Neural crest cell (in vitro differentiated cells): ENCODE data around the gene GIGYF2. TPM values are rescaled to one million over a fixed set of nuclear protein-coding genes. Genes with fewer than 3 reads are reported as not detected.

Experiments
- DNase-seq: peaks from one replicate; pipeline ENCODE4 v3.0.0; 2021; ENCODE audit warnings: low read depth, mixed read lengths, low spot score
- H3K27ac Mint-ChIP-seq: one replicate; pipeline ENCODE4 v1.8.0; 2021; ENCODE audit warnings: mild to moderate bottlenecking, mixed read lengths; ENCODE audit not compliant: unreplicated experiment
- H3K27me3 Mint-ChIP-seq: 2 replicates; pipeline ENCODE4 v1.8.0; 2021; ENCODE audit warnings: low read depth, mild to moderate bottlenecking, mixed read lengths
- H3K36me3 Mint-ChIP-seq: 2 replicates; pipeline ENCODE4 v1.8.0; 2021; ENCODE audit warnings: low read depth, mild to moderate bottlenecking, mixed read lengths
- H3K4me1 Mint-ChIP-seq: 2 replicates; pipeline ENCODE4 v1.8.0; 2021; ENCODE audit warnings: mixed read lengths
- H3K4me3 Mint-ChIP-seq: one replicate; pipeline ENCODE4 v1.8.0; 2021; ENCODE audit warnings: mild to moderate bottlenecking, mixed read lengths
- H3K9me3 Mint-ChIP-seq: 2 replicates; pipeline ENCODE4 v1.8.0; 2021; ENCODE audit warnings: mixed read lengths
- CTCF ChIP-seq: fragments of 200-600 bp; sonication (generic); conservative IDR thresholded peaks from 2 replicates; pipeline ENCODE4 v1.5.0; 2021; ENCODE audit warnings: antibody characterized with exemption, mild to moderate bottlenecking
- total RNA-seq: library from RNA; stranded (reverse); gene quantifications from 2 replicates; pipeline ENCODE4 v1.2.1, GENCODE V29; 2021

Gene GIGYF2
- total RNA-seq, 1 donor from 2014 or later, result 70.3 TPM

GRCh38 chr2:232875256-232876121 is 178.4 kb downstream of the GIGYF2 start:
- peaks cover 24% of the 10 kb centered on the region for H3K4me1 Mint-ChIP-seq
- H3K27me3 Mint-ChIP-seq, result peaks cover 43% of the 10 kb centered on the region
- TF ChIP-seq CTCF, result no peak
- H3K4me3 Mint-ChIP-seq, result peak overlapping the region; percentile 66
- no peak for DNase-seq
- no peaks in the 10 kb centered on the region for H3K9me3 Mint-ChIP-seq
- H3K27ac Mint-ChIP-seq, result no peak overlapping the region
- H3K36me3 Mint-ChIP-seq, result no peaks in the 10 kb centered on the region

- peaks cover 43% of the 10 kb centered on the region for H3K27me3 Mint-ChIP-seq
- H3K4me1 Mint-ChIP-seq, result peaks cover 20% of the 10 kb centered on the region
- no peaks in the 10 kb centered on the region for H3K9me3 Mint-ChIP-seq
- no peak overlapping the region for H3K27ac Mint-ChIP-seq
- no peaks in the 10 kb centered on the region for H3K36me3 Mint-ChIP-seq
- no peak overlapping the region for H3K4me3 Mint-ChIP-seq
- no peak for DNase-seq
- TF ChIP-seq CTCF, result peak; percentile 56
These were observed 179.2 kb downstream of the GIGYF2 start for GRCh38 chr2:232876161-232876977.

GRCh38 chr2:232876978-232877441 is 179.9 kb downstream of the GIGYF2 start:
- TF ChIP-seq CTCF, result no peak
- no peak overlapping the region for H3K4me3 Mint-ChIP-seq
- DNase-seq, result no peak
- H3K27me3 Mint-ChIP-seq, result peaks cover 43% of the 10 kb centered on the region
- no peak overlapping the region for H3K27ac Mint-ChIP-seq
- H3K36me3 Mint-ChIP-seq, result no peaks in the 10 kb centered on the region
- H3K4me1 Mint-ChIP-seq, result peaks cover 20% of the 10 kb centered on the region
- H3K9me3 Mint-ChIP-seq, result no peaks in the 10 kb centered on the region

- no peak for TF ChIP-seq CTCF
- peaks cover 43% of the 10 kb centered on the region for H3K27me3 Mint-ChIP-seq
- H3K36me3 Mint-ChIP-seq, result no peaks in the 10 kb centered on the region
- H3K9me3 Mint-ChIP-seq, result no peaks in the 10 kb centered on the region
- peaks cover 13% of the 10 kb centered on the region for H3K4me1 Mint-ChIP-seq
- no peak for DNase-seq
- H3K27ac Mint-ChIP-seq, result no peak overlapping the region
- peak overlapping the region; percentile 61 for H3K4me3 Mint-ChIP-seq
These were observed 180.9 kb downstream of the GIGYF2 start for GRCh38 chr2:232877940-232878511.

GRCh38 chr2:232878855-232879617 is 181.9 kb downstream of the GIGYF2 start:
- DNase-seq, result no peak
- H3K27me3 Mint-ChIP-seq, result peaks cover 41% of the 10 kb centered on the region
- no peak overlapping the region for H3K27ac Mint-ChIP-seq
- TF ChIP-seq CTCF, result no peak
- H3K4me3 Mint-ChIP-seq, result peak overlapping the region; percentile 51
- H3K9me3 Mint-ChIP-seq, result no peaks in the 10 kb centered on the region
- H3K4me1 Mint-ChIP-seq, result peaks cover 9% of the 10 kb centered on the region
- H3K36me3 Mint-ChIP-seq, result no peaks in the 10 kb centered on the region
